Head of caudate nucleus (tissue), 42 donors: Measurements from ENCODE around the gene CEP104.

Source experiments
- DNase-seq, 42 donors: peaks; one replicate each; pipeline versions ENCODE4 v3.0.0 to v3.0.0-alpha.2; 2020 to 2021; ENCODE audit warnings: mixed read lengths in 7 of 42
- intact Hi-C: fragments of 100-400 bp; cut with DNase I; formaldehyde crosslinking; loops from one replicate; pipeline ENCODE4 v1.15.0; 2022

CEP104 gene

GRCh38 chr1:3896396-3897000, 39.5 kb upstream of the CEP104 start:
- DNase-seq = no peak
- intact Hi-C loops = no loop called here

GRCh38 chr1:3895951-3896325, 38.9 kb upstream of the CEP104 start:
- no peak for DNase-seq
- intact Hi-C loops = no loop called here

DNA sequence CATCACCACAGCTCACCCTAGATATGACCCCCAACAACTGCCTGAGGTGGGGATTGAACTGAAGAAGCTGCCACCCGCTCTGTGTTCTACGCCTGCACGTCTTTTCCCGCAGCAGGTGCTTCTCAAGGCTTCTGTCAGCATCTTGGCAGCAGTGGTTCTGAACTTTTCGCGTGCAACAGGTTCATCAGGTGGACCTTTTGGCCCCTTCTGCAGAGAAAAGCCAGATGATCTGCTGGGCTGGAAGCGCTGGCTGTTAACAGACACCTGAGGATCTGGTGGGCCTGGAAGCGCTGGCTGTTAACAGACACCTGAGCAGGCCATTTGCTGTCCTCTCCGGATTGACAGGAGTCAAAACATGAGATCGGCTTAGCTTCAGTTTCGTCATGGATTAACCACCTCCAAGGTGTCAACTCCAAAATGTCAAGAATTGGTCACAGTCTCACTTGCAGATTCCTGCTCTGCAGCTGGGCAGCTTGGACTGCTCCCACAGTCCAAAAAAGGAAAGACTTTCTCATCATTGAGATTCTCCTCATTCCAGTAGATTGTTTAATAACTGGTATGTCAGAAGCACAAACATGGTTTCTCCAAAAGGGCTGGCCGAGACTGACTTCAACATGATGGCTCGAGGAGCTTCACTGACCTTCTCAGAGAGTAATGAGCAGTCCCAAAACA, 38.4 kb upstream of the CEP104 start:
- intact Hi-C loops = no loop called here
- DNase-seq = no peak

- DNase-seq = no peak
- intact Hi-C loops = no loop called here
These were observed 37.7 kb upstream of the CEP104 start for GRCh38 chr1:3894626-3895278.

- intact Hi-C loops = no loop called here
- no peak for DNase-seq
These were observed 36.2 kb upstream of the CEP104 start for GRCh38 chr1:3893190-3893589.

GRCh38 chr1:3892748-3893147, 35.7 kb upstream of the CEP104 start:
- peak in 9 of 42 donors; percentile 7 to 55 (median 28) for DNase-seq

DNA sequence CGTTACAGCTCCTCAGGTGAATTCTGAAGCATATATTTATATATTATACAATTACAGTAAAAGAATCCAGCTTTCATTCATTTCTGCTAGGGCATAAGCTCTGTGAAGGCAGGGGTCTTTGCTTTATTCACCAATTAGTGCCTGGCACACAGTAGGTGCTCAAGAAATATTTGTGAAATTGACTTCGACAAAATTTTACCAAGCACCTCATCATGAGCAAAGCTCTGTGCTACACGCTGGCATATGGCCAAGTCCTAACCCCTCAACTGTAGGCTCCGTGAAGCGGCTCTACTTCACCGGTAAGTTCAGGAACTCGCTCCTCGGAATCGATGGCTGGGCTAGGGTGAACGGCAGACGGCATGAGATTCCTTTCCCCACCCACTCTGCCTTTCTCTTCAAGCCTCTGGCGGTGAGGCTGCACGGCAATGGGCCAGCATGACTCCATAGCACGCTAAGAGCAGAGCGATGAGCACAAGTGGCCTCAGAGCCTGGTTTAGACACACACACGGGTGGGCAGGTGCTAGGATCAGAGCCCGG, 34.4 kb upstream of the CEP104 start:
- intact Hi-C loops = no loop called here

More at GRCh38 chr1:3892748-3893147, 35.7 kb upstream of the CEP104 start:
- intact Hi-C loops = no loop called here

DNA sequence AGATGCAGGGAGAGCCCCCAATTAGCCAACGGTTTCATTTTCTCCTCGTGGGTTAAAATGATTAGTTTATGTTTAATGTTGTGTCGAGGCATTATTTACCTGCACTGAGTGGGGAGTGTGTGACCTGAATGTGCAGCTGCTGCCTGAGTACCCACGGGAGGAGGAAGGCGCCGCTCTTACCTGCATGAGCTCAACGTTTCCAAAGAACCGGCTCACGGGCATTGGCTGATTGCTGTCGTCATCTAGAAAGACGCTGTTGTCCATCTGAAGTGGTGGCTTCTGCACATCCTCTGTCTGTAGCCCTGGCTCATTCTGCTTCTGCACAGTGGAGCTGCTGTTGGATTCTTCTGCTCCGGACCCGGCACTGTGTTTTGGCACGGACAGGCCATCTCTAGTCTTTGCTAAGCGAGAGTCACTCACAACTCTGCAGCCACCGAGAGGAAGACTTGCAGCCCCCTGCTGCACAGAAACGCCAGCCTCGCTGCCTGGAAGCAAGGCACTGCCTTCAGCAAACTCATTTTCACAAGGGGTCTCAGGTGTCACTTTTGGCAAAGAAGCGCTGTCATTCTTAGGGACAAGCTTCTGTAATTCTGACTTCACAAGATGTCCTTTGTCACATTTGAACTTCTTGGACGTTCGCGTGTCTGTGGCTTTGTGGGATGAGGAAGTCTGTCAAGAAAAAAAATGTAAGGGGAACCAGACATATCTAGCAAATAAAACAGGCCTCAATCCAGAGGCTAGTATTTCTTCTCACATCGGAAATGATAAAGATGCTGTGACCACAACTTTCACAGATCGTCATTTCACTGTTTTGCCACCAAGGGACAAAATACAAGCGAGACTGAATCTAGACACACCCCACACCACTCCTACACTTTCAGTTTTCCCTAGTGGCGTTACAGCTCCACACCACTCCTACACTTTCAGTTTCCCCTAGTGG, 33.6 kb upstream of the CEP104 start:
- intact Hi-C loops = no loop called here
- peak in 1 of 42 donors; percentile 11 for DNase-seq

More for the DNA sequence above, 34.4 kb upstream of the CEP104 start:
- DNase-seq = no peak

- intact Hi-C loops = no loop called here
- no peak for DNase-seq
These were observed 32.9 kb upstream of the CEP104 start for GRCh38 chr1:3889936-3890335.

DNA sequence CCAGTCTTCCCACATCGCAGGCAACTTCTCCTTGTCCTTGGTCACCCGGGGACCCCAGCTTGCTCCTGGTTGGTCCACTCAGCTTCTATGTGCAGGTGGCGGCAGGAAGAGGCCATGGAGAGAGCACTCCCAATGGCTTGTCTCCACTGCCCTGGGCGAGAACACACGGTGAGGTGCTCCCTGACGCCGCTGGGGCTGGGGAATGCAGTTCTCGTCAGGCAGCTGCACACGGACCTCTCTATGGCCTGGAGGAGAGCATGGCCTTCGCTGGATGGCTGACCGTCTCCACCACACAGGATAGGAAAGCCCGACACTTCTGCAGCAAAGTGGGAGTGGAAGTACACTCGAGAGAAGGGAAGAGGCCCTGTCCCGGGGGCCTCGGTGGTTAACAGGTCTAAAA, 31.3 kb upstream of the CEP104 start:
- DNase-seq = no peak
- intact Hi-C loops = no loop called here

- intact Hi-C loops = no loop called here
- DNase-seq = no peak
These were observed 29.7 kb upstream of the CEP104 start for GRCh38 chr1:3886691-3887090.

- DNase-seq = no peak
- intact Hi-C loops = no loop called here
These were observed 29.2 kb upstream of the CEP104 start for GRCh38 chr1:3886106-3886670.

DNA sequence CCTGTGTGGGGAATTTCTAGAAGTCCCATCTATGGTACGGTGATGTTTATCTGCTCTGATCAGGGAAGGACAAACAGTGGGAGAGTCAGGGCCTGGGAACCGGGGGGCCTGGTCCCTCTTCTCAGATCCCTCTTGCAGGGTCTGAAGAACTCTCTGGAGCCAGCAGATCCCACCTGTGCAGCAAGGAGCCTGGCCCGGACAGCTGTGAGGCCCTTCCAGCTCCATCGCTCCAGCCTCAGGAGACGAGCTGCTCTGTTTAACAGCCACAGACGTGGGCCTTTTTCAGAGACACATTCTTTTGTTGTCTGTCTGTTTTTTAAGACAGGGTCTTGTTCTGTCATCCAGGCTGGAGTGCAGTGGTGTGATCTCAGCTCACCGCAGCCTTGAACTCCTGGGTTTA, 28.6 kb upstream of the CEP104 start:
- DNase-seq = no peak
- intact Hi-C loops = no loop called here

GRCh38 chr1:3884966-3885365, 28.0 kb upstream of the CEP104 start:
- intact Hi-C loops = no loop called here

DNA sequence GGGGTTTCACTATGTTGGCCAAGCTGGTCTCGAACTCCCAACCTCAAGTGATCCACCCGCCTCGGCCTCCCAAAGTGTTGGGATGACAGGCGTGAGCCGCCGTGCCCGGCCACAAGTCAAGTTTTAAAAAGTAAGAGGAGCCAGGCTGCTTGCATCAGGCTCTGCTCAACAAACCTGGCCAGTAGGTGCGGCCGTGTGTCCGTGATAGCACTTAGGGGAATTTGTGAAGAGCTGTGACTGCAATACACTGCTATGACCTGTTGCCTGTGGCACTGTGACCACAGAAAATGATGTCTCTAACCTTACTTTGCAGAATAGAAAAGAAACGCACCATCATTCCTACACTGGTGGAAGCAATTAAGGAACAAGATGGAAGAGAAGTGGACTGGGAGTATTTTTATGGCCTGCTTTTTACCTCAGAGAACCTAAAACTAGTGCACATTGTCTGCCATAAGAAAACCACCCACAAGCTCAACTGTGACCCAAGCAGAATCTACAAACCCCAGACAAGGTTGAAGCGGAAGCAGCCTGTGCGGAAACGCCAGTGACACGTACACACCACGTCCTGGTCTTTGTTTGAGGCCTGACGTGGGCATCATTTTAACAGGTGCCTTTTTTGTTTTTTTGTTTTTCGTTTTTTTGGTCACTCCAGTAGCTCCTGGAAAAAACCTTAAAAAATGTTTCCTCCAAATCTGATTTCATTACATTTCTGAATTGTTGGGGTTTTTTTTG, 26.3 kb upstream of the CEP104 start:
- no peak for DNase-seq
- intact Hi-C loops = no loop called here

More at GRCh38 chr1:3884966-3885365, 28.0 kb upstream of the CEP104 start:
- peak in 4 of 42 donors; percentile 7 to 37 (median 24) for DNase-seq

GRCh38 chr1:3881193-3881480, 24.1 kb upstream of the CEP104 start:
- DNase-seq = no peak
- intact Hi-C loops = no loop called here

DNA sequence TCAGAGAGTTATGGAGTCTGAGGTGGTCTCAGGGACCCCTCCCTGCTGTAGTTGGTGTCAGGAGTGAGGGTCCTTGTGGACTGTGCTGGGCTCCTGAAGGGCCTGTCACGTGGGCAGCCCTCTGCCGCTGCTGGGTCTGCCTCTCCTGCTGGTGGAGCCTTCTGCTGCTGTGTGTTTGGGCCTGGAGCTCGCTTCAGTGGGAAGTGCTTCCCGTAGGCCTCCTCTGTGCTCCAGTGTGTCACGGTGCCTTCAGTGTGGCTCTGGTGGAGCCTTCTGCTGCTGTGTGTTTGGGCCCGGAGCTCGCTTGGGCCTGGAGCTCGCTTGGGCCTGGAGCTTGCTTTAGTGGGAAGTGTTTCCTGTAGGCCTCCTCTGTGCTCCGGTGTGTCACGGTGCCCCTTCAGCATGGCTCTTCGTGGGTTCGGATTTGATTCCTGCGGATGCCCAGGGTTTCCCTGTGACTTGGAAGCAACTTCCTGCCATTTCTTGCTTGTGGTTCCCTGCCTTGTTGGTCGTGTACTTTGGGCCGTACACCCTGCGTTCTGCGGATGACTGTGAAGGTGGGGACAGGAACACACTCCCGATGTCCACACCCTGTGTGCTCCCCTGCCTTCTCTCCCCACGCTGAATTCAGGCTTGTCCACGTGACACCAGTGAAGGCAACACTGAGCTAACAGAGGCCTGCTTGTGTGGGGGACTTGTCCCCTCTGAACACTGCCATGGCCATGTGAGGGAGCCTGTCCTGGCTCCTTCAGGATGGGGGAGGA, 23.6 kb upstream of the CEP104 start:
- DNase-seq = no peak
- intact Hi-C loops = no loop called here
